ENCODE data around the gene DNAJC13.

The DNAJC13 gene

GRCh38 chr3:132573797-132574211 is 156.5 kb downstream of the DNAJC13 start:
- no peak for DNase-seq (ENCODE audit: low read depth)
- TF ChIP-seq CTCF (IDR thresholded peaks at IDR 0.05; ENCODE audit: low read depth, low read length, missing control alignments), result no peak
- in situ Hi-C loops (cut with HindIII; ENCODE audit: low sequenced_read_pairs), result no loop called here
- H3K4me3 ChIP-seq (ENCODE audit: low read depth, low read length), result no peak overlapping the region

DNA sequence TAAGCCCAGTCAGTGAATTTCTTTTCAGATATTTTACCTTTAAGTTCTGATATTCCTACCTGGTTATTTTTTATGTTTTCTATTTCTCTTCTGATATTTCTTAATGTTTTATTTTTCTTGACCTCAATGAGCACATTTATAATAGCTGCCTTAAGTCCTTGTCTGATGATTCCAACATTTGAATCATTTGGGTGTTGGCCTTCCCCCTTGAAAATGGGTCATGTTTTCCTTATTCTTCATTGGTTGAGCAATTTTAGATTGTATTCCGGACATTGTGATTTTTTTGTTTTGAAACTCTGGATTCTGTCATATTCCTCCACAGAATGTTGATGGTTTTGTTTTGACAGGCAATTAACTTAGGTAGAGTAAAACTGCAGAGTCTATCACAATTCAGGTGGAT is 170.1 kb downstream of the DNAJC13 start:
- DNase-seq (ENCODE audit: low read depth), result no peak
- no peak overlapping the region for H3K4me3 ChIP-seq (ENCODE audit: low read depth, low read length)
- TF ChIP-seq CTCF (IDR thresholded peaks at IDR 0.05; ENCODE audit: low read depth, low read length, missing control alignments), result no peak
- in situ Hi-C loops (cut with HindIII; ENCODE audit: low sequenced_read_pairs), result no loop called here

Measured in astrocyte of the cerebellum (primary cell).